ENCODE results near the gene SLC8A2.

- TF ChIP-seq POLR2A (IDR thresholded peaks at IDR 0.05; ENCODE audit: low read depth), result no peak
- TF ChIP-seq, protein P1, sequence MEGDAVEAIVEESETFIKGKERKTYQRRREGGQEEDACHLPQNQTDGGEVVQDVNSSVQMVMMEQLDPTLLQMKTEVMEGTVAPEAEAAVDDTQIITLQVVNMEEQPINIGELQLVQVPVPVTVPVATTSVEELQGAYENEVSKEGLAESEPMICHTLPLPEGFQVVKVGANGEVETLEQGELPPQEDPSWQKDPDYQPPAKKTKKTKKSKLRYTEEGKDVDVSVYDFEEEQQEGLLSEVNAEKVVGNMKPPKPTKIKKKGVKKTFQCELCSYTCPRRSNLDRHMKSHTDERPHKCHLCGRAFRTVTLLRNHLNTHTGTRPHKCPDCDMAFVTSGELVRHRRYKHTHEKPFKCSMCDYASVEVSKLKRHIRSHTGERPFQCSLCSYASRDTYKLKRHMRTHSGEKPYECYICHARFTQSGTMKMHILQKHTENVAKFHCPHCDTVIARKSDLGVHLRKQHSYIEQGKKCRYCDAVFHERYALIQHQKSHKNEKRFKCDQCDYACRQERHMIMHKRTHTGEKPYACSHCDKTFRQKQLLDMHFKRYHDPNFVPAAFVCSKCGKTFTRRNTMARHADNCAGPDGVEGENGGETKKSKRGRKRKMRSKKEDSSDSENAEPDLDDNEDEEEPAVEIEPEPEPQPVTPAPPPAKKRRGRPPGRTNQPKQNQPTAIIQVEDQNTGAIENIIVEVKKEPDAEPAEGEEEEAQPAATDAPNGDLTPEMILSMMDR (IDR thresholded peaks at IDR 0.05), result no peak
- no peak for TF ChIP-seq EP300 (IDR thresholded peaks at IDR 0.05)
- TF ChIP-seq POLR2AphosphoS5 (IDR thresholded peaks at IDR 0.05), result no peak
These were observed 21.2 kb downstream of the SLC8A2 start for GRCh38 chr19:47450478-47450877.
